ENCODE results near the gene UAP1L1. TPM values are rescaled to one million over a fixed set of nuclear protein-coding genes. Genes with fewer than 3 reads are reported as not detected.

UAP1L1 gene
- total RNA-seq, 1 donor: 16.0 TPM

- DNase-seq (ENCODE audit: low read depth): no peak
- H3K4me3 ChIP-seq (ENCODE audit: low read depth, low read length): no peak overlapping the region
- TF ChIP-seq CTCF (IDR thresholded peaks at IDR 0.05; ENCODE audit: insufficient read depth, low read depth, low read length): no peak
These were observed 32.2 kb downstream of the UAP1L1 start for GRCh38 chr9:137109250-137110146.

GRCh38 chr9:137110147-137110910 is 33.0 kb downstream of the UAP1L1 start:
- H3K4me3 ChIP-seq (ENCODE audit: low read depth, low read length): no peak overlapping the region
- no peak for DNase-seq (ENCODE audit: low read depth)
- no peak for TF ChIP-seq CTCF (IDR thresholded peaks at IDR 0.05; ENCODE audit: insufficient read depth, low read depth, low read length)

DNA sequence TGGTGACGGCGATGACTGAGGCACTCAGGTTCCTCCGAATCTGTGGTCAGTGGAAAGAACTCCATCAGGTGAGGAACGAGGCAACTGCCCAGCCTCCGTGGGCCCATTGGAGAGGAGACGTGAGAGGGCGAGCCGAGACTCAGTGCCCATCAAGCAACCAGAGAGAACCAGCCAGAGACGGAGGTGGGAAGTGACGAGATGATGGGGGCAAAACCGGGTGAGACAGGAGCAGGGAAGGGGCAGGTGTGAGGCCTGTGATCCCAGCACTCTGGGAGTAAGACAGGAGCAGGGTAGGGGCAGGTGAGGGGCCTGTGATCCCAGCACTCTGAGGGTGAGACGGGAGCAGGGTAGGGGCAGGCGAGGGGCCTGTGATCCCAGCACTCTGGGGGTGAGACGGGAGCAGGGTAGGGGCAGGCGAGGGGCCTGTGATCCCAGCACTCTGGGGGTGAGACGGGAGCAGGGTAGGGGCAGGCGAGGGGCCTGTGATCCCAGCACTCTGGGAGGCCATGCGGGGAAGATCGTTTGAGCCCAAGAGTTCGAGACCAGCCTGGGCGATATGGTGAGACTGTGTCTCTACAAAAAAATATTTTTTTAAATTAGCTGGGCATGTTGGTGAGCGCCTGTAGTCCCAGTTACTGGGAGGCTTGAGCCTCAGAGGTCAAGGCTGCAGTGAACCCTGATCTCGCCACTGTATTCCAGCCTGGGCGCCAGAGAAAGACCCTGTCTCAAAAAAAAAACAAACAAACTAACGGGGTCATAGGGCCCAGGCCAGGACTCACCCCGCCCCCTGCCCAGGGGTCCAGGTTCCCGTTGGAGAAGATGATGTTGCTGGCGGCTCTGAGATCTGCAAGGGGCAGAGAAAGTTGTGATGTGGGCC is 33.8 kb downstream of the UAP1L1 start:
- H3K4me3 ChIP-seq (ENCODE audit: low read depth, low read length): no peak overlapping the region
- DNase-seq (ENCODE audit: low read depth): no peak
- TF ChIP-seq CTCF (IDR thresholded peaks at IDR 0.05; ENCODE audit: insufficient read depth, low read depth, low read length): no peak

DNA sequence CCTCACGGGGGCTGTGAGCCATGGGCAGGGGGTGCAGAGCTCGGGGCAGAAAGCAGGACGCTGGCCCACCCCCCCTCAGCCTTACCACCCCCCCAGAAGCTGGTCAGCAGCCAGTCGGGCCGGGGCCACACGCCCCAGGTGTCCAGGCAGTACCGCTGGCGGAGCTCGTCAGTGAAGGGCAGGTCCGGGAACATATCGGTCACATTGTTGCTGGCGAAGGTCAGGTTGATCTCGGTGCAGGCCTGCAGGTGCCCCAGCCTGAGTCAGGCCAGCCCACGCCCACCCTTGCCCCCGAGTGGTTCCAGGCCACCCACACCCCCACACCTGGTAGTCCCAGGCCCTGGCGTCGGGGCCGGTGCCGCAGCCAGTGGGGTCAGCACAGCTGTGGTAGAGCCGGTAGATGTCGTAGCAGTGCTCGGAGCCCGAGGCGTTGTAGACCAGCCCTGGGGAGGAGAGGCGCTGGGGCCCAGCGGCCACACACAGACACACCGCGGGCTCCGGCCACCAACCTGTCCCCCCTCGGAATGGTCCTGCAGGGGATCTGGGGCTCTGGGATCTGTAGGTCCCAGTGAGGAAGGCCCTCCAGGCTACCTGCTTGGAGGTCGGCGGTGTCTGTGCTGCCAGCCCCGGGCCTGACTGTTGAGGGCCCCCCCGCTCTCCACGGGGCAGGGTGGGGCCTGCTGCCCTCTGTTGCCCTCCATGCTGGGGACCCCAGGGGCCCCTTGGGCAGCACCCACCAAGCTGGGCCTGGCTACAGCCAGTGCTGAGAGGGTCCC is 34.7 kb downstream of the UAP1L1 start:
- no peak for TF ChIP-seq CTCF (IDR thresholded peaks at IDR 0.05; ENCODE audit: insufficient read depth, low read depth, low read length)
- no peak for DNase-seq (ENCODE audit: low read depth)
- no peak overlapping the region for H3K4me3 ChIP-seq (ENCODE audit: low read depth, low read length)

GRCh38 chr9:137112564-137113384 is 35.5 kb downstream of the UAP1L1 start:
- no peak for TF ChIP-seq CTCF (IDR thresholded peaks at IDR 0.05; ENCODE audit: insufficient read depth, low read depth, low read length)
- H3K4me3 ChIP-seq (ENCODE audit: low read depth, low read length): no peak overlapping the region
- DNase-seq (ENCODE audit: low read depth): no peak
